HAP-1 (cell line): Measurements from ENCODE around the gene TDRD10.
A peak's percentile ranks its signal among the peaks of the same experiment; 100 is the strongest.
"Not testable (repeated sequence)": the region's sequence is repeated elsewhere in the genome, so short reads cannot be mapped to it uniquely, and the experiment has no call there.

Source experiments
- DNase-seq, 2 experiments: peaks; one replicate each; pipeline ENCODE4 v3.0.0-alpha.2; 2016 to 2020; ENCODE audit warnings: low spot score in 2 of 2
- H3K27me3 ChIP-seq: fragments of 250-450 bp; sonication (Bioruptor Pico); 2 replicates; pipeline ENCODE4 v1.5.1; 2020; ENCODE audit warnings: low read depth, mild to moderate bottlenecking, moderate library complexity
- H3K36me3 ChIP-seq: fragments of 250-450 bp; sonication (Bioruptor Pico); replicated peaks from 2 replicates; pipeline ENCODE4 v1.5.1; 2020; ENCODE audit warnings: mild to moderate bottlenecking
- H3K4me1 ChIP-seq: fragments of 250-450 bp; sonication (Bioruptor Pico); 2 replicates; pipeline ENCODE4 v1.5.1; 2020; ENCODE audit warnings: mild to moderate bottlenecking
- H3K4me3 ChIP-seq: fragments of 250-450 bp; sonication (Bioruptor Pico); 2 replicates; pipeline ENCODE4 v1.5.1; 2020; ENCODE audit warnings: mild to moderate bottlenecking, moderate library complexity
- H3K9me3 ChIP-seq: fragments of 250-450 bp; sonication (Bioruptor Pico); 2 replicates; pipeline ENCODE4 v1.5.1; 2020; ENCODE audit warnings: mild to moderate bottlenecking, moderate library complexity
- in situ Hi-C: fragments of 300-500 bp; cut with MboI; formaldehyde crosslinking; loops from 3 replicates; pipeline ENCODE4 v1.14.3; 2020; ENCODE audit warnings: low sequenced_read_pairs, inconsistent platforms, mixed read lengths

The TDRD10 gene

DNA sequence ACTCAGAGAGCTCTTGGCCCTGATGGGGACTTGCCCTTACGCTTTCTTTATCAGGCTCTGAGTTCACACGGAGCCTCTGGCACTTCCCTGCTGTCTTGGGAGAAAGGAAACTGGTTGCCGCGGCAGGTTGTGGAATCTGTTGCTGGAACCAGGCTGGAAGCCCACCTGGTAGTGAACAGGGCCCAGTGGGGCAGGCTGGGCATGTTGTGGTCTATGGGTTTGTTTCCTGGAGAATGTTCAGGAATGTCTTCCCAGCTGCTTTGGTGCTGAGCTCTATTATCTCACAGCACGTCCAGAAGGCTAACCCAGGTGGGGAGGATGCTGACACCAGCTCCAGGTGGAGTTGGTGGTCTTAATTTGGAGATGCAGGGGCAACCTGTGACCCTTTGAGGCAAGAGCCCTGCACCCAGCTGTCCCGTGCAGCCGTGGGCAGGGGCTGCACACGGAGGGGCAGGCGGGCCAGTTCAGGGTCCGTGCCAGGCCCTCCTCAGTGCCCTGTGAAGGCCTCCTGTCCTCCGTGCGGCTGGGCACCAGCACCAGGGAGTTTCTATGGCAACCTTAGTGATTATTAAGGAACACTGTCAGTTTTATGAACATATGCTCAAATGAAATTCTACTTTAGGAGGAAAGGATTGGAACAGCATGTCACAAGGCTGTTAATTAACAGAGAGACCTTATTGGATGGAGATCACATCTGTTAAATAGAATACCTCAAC, 33.3 kb upstream of the TDRD10 start:
- no peak for DNase-seq
- H3K27me3 ChIP-seq = no peaks in the 10 kb centered on the region
- no peaks in the 10 kb centered on the region for H3K4me1 ChIP-seq
- H3K4me3 ChIP-seq = no peak overlapping the region
- in situ Hi-C loops = no loop called here
- no peaks in the 10 kb centered on the region for H3K9me3 ChIP-seq
- no peaks in the 10 kb centered on the region for H3K36me3 ChIP-seq

DNA sequence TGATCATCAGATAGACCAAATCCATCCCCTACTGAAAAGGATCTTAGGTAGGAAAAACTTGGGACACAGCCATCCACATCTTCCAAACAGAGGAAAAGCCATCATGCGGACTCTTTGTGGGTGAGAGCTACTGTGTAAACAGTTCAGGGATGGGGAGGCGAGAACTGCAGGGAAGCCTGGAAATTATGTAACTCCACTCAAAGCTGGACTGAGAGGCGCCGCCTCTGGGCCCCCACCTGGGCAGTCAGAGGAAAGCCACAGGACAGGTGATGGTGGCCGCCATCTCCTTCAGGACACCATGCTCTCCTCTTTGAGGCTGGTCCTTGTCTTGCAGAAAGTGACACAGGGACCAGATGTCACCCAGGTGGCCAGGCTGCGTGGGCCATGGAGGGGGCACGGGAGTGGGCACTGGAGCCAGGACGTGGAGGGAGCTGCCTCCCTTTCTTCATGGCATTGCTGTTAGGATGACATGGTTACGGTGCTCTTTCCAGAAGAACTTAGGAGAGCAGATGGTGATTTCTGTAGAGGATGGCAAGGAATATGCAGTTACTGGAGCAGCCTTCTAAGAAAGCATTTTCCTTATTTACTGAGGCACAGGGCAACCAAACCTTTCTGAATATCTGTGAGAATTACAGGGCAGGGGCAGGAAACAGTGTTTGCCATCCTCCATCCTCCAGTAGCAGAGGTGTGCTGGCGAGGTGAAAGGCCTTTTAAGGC, 32.0 kb upstream of the TDRD10 start:
- Histone ChIP-seq H3K9me3 (no peaks in the 10 kb centered on the region), H3K4me3 (no peak overlapping the region), H3K27me3 (no peaks in the 10 kb centered on the region), H3K36me3 (no peaks in the 10 kb centered on the region), H3K4me1 (no peaks in the 10 kb centered on the region)
- no peak for DNase-seq
- in situ Hi-C loops = no loop called here

DNA sequence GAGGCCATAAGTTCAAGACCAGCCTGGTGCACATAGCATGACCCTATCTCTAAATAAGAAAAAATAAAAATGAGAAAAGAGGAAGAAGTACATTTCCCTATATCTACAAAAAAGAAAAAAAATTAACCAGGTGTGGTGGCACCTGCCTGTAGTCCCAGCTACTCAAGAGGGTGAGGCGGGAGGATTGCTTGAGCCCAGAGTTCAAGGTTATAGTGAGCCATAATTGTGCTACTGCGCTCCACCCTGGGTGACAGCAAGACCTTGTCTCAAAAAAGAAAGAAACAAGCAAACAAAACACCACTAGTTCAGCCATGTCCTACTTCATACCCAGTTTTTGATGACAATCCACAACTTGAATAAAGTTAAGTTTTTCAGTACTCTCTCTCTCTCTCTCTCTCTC, 30.7 kb upstream of the TDRD10 start:
- DNase-seq = no peak
- Histone ChIP-seq H3K4me3 (no peak overlapping the region), H3K4me1 (no peaks in the 10 kb centered on the region), H3K36me3 (no peaks in the 10 kb centered on the region), H3K9me3 (no peaks in the 10 kb centered on the region), H3K27me3 (no peaks in the 10 kb centered on the region)
- in situ Hi-C loops = no loop called here

DNA sequence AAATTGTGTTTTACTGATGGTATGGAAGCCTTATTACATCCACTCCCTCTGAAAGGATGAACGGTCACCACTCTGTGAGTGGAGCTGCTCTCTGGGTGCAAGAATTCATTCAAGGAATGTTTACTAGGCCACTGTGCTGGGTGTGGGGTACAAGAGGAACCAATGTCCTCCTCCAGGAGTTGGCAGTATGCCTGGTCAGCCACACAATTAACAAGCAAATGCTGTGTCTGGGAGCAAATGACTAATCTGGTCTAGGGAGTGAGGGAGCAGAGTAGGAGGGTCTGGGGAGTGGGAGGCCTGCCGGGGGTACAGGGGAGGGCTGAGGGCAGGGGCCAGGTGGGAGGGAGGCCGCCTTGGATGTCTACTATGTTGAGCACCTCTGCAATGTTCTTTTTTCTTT, 27.2 kb upstream of the TDRD10 start:
- Histone ChIP-seq H3K27me3 (no peaks in the 10 kb centered on the region), H3K4me3 (no peak overlapping the region), H3K36me3 (no peaks in the 10 kb centered on the region), H3K4me1 (no peaks in the 10 kb centered on the region), H3K9me3 (no peaks in the 10 kb centered on the region)
- in situ Hi-C loops = no loop called here
- peak in 1 of 2 experiments; percentile 40 for DNase-seq

DNA sequence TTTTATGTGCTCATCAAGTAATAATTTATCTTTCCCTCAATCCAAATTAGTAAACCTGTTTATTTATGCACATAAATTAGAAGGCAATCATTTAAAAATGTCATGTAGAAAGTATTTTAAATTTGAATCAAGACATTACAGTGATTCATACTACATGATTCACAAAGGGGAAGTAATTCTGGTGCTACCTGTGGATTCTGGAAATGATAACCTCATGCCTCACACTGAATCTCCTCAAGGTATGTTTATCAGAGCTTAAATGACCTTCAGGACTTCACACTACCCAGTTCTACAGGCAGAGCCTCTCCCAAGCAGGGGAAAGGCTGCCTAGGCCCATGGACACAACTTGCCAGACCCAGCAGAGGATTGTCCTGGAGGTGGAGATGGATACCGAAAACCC, 25.2 kb upstream of the TDRD10 start:
- Histone ChIP-seq H3K27me3 (no peaks in the 10 kb centered on the region), H3K36me3 (no peaks in the 10 kb centered on the region), H3K4me1 (no peaks in the 10 kb centered on the region), H3K9me3 (no peaks in the 10 kb centered on the region), H3K4me3 (no peak overlapping the region)
- in situ Hi-C loops = no loop called here
- no peak for DNase-seq

DNA sequence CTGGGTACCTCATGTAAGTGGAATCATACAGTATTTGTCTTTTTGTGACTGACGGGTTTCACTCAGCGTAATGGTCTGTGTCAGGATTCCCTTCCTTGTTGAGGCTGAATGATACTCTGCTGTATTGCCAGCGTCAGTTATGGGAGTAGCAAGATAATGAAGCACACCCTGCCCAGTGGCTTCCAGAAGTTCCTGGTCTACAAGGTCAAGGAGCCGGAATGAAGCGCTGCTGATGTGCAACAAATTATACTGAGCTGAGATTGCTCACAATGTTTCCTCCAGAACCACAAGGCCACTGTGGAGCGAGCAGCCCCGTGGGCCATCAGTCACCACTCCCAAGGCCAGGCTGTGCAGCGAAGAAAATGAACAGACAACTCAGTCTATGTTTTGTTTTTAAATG, 24.0 kb upstream of the TDRD10 start:
- no peak for DNase-seq
- H3K4me1 ChIP-seq = no peaks in the 10 kb centered on the region
- no peaks in the 10 kb centered on the region for H3K36me3 ChIP-seq
- no peak overlapping the region for H3K4me3 ChIP-seq
- no peaks in the 10 kb centered on the region for H3K9me3 ChIP-seq
- H3K27me3 ChIP-seq = no peaks in the 10 kb centered on the region
- in situ Hi-C loops = no loop called here

DNA sequence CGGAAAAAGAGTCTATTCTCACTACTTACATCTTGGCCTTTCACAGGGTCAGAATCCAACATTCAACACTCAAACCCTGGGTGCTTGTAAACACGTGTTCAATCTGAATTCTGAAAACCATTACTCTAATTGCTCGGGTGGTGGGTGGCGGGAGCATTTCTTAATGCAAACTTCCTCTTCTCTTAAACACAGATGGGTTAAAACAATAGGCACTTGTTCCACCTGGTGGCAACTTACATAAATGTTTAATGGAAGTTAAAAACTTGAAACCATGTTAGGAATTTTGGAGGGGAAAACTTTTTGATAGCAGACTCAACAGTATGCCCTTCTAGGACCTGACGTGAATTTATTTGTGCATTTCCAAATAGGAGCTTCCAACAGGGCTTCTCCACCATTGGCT, 23.4 kb upstream of the TDRD10 start:
- DNase-seq = no peak
- Histone ChIP-seq H3K4me3 (no peak overlapping the region), H3K36me3 (no peaks in the 10 kb centered on the region), H3K27me3 (no peaks in the 10 kb centered on the region), H3K9me3 (no peaks in the 10 kb centered on the region), H3K4me1 (no peaks in the 10 kb centered on the region)
- in situ Hi-C loops = no loop called here

DNA sequence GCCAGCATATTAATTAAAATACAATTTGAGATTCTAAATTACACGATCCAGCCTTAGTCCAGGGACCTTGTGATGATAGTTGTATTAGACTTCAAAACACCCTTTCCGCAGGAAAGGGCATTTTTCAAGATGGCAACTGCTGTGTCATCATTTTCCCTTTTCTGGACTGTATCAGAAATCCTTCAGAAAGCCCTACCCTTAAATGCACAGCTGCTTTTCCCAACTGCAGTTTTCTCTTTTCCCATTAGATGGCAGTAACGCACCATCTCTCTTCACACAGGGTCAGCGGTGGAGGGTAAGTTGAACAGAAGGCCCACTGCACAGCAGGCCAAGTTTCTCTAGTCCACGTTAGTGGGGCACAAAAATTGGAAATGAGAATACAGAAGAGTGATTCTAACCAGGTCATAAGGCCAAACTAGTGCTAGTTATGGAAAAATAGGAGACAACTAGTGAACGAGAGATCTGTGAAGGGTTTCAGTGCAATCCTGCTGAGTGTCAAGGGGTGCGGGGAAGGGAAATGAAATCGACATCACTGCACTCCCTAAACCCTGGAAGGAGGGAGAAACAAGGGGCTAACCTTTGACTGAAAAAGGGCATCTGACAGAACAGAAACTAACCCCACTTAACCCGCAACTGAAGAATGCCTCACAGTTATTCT, 22.1 kb upstream of the TDRD10 start:
- H3K4me3 ChIP-seq = no peak overlapping the region
- no peaks in the 10 kb centered on the region for H3K4me1 ChIP-seq
- H3K36me3 ChIP-seq = no peaks in the 10 kb centered on the region
- DNase-seq = peak; percentile 81 to 82
- no peaks in the 10 kb centered on the region for H3K9me3 ChIP-seq
- H3K27me3 ChIP-seq = no peaks in the 10 kb centered on the region
- in situ Hi-C loops = loop anchor here (5.0 kb wide), 1 partner anchor 72 kb away; no protein-coding TSS in a partner anchor

DNA sequence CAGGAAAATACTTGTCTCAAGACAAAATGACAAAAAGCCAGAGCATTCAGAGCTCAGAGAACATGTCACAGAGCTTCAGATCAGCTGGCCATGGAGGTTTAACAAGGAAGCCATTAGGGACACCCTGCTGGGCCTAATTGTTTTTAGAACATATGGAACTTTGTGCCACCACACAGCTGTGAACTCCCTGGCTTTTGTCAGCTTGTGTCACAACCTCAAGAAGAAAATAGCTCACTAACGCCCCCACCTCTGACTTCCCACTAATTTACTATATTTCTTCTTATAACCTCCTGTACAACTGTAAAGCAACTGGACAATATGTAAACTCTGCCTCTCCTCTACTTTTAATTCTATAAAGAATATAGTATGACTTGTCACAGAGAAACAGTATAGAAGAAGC, 21.0 kb upstream of the TDRD10 start:
- H3K4me3 ChIP-seq = no peak overlapping the region
- DNase-seq = no peak
- in situ Hi-C loops = loop anchor here (5.0 kb wide), 1 partner anchor 71 kb away; no protein-coding TSS in a partner anchor
- H3K27me3 ChIP-seq = no peaks in the 10 kb centered on the region
- no peaks in the 10 kb centered on the region for H3K9me3 ChIP-seq
- no peaks in the 10 kb centered on the region for H3K4me1 ChIP-seq
- H3K36me3 ChIP-seq = no peaks in the 10 kb centered on the region

DNA sequence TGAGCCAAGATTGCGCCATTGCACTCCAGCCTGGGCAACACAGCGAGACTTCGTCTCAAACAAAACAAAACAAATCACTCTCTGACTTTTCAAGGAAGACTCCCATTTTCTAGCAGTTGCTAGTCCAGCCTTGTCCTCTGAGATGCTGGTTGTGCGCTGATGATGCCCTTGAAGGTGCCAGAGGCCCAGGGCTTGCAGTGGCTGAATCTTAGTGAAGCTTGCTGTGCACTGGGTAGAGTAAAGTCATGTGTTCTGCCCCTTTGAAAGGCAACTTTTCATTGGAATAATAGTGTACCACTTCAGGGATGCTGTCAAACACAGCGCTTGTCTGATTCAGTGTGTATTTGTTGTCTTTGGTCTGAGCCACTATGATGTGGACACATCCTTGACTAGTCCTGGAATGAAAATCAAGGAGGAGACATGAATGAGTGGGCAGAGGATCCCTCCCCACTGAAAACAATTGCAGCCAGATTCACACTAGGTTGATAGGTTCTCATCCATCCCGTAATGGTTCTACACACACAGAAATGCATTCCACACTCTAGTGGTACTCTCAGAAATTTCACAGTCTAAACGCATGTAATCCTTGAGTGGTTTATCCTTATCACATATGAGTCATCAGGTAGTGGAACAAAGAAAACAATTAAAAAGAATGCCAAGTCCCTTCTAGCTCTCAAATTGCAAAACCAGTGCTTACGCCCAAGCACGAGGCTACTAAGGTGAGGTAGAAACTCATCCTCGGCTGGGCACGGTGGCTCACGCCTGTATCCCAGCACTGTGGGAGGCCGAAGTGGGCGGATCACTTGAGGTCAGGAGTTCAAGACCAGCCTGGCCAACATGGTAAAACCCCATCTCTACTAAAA, 17.8 kb upstream of the TDRD10 start:
- DNase-seq = no peak
- Histone ChIP-seq H3K4me3 (no peak overlapping the region), H3K36me3 (no peaks in the 10 kb centered on the region), H3K4me1 (no peaks in the 10 kb centered on the region), H3K27me3 (no peaks in the 10 kb centered on the region), H3K9me3 (no peaks in the 10 kb centered on the region)
- in situ Hi-C loops = loop anchor here (5.0 kb wide), 1 partner anchor 68 kb away; no protein-coding TSS in a partner anchor

DNA sequence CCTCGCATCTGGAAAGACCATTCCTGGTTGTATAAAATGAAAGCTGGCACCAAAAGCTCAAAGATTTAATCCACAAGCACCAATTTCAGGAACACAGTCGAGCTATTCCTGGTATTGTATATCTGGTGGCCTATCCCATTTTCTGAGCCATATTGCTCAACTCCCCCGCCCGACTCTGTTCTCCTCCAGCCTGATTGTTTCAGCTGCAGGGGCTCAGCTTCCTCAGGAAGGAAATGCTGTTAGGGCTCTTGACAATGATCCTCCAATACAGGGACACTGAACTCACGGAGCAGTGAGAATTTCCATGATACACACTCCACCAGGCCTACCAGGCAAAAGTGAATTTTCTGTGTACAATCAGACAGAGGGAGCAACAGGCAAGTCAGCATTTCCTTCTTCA, 16.9 kb upstream of the TDRD10 start:
- no peak overlapping the region for H3K4me3 ChIP-seq
- H3K9me3 ChIP-seq = no peaks in the 10 kb centered on the region
- no peaks in the 10 kb centered on the region for H3K4me1 ChIP-seq
- H3K27me3 ChIP-seq = no peaks in the 10 kb centered on the region
- in situ Hi-C loops = no loop called here
- H3K36me3 ChIP-seq = no peaks in the 10 kb centered on the region
- DNase-seq = no peak

DNA sequence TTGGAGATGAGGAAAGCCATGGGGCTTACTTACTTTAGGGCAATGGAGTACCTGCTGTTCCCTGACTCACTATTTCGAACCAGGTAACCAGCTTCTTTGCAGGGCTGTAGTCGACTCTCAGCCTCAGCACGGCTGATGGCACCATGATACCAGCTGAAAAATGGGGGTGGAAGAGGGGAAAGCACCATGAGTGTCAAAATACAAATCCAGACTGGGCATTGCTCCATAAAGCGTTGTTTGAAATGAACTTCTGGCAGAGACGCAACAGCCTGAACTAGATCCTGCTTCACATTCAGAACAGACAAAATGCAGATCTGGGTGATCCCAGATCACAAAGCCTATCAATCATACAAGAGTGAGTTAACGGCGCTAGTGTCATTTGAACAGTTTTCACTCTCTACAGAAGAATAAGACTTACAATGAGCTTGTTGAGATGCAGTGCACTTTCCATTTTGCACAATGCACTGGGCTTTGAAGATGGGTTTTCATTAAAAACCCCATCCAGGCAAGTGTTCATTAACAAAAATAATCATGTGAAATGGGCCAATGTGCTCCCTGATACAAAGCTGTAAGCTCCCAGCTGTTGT, 16.0 kb upstream of the TDRD10 start:
- H3K4me1 ChIP-seq = no peaks in the 10 kb centered on the region

DNA sequence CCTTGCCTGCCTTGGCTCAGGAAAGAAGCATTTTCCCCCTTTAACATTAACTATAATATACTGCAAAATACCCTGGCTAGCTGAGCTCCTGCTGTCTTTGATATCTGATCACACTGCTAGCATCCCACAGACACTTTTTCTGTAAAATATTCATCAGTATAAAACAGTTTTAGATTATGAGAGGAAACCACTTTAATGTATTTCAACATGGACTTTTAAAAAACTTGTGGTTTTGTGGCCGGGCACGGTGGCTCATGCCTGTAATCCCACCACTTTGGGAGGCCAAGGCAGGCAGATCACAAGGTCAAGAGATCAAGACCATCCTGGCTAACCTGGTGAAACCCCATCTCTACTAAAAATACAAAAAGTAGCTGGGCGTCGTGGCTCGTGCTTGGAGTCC, 15.3 kb upstream of the TDRD10 start:
- H3K36me3 ChIP-seq, in situ Hi-C loops, H3K27me3 ChIP-seq, H3K4me1 ChIP-seq, H3K4me3 ChIP-seq, H3K9me3 ChIP-seq, DNase-seq: not testable (repeated sequence)

More for the DNA sequence above, 16.0 kb upstream of the TDRD10 start:
- no peaks in the 10 kb centered on the region for H3K27me3 ChIP-seq
- DNase-seq = no peak
- H3K9me3 ChIP-seq = no peaks in the 10 kb centered on the region
- in situ Hi-C loops = no loop called here
- H3K4me3 ChIP-seq = no peak overlapping the region
- no peaks in the 10 kb centered on the region for H3K36me3 ChIP-seq
